ENCODE results near the gene ANKRD55.

- TF ChIP-seq CTCF (IDR thresholded peaks at IDR 0.05) (no peak), EZH2 (IDR thresholded peaks at IDR 0.05) (no peak), EZH2phosphoT487 (IDR thresholded peaks at IDR 0.05) (no peak)
Measured at GRCh38 chr5:56175021-56175420, 58.1 kb downstream of the ANKRD55 start.

Measured in neural progenitor cell (in vitro differentiated cells).